T-helper 2 cell treated with Interferon-gamma antibody and Interleukin-4, amounts not matched to agents 5 μg/mL and 100 μg/mL, for 36 hours (primary cell): Measurements from ENCODE around the gene N4BP2L2.

Experiments
- DNase-seq: peaks from one replicate; pipeline ENCODE4 v3.0.0; 2021; ENCODE audit warnings: low spot score
- H3K27ac Mint-ChIP-seq: one replicate; pipeline ENCODE4 v1.8.0; 2021; ENCODE audit warnings: mild to moderate bottlenecking, mixed read lengths
- H3K27me3 Mint-ChIP-seq: one replicate; pipeline ENCODE4 v1.8.0; 2021; ENCODE audit warnings: low read depth, mixed read lengths
- H3K36me3 Mint-ChIP-seq: one replicate; pipeline ENCODE4 v1.8.0; 2021; ENCODE audit warnings: low read depth, mixed read lengths
- H3K4me1 Mint-ChIP-seq: one replicate; pipeline ENCODE4 v1.8.0; 2021; ENCODE audit warnings: low read depth, mixed read lengths
- H3K4me3 Mint-ChIP-seq: one replicate; pipeline ENCODE4 v1.8.0; 2022; ENCODE audit warnings: mild to moderate bottlenecking, moderate library complexity, mixed read lengths
- H3K9me3 Mint-ChIP-seq: one replicate; pipeline ENCODE4 v1.8.0; 2021; ENCODE audit warnings: mixed read lengths

Gene N4BP2L2

GRCh38 chr13:32415019-32415418 lies 123.6 kb downstream of the N4BP2L2 start:
- no peaks in the 10 kb centered on the region for H3K4me1 Mint-ChIP-seq
- H3K36me3 Mint-ChIP-seq = peaks cover 28% of the 10 kb centered on the region
- no peak overlapping the region for H3K27ac Mint-ChIP-seq
- peaks cover 21% of the 10 kb centered on the region for H3K9me3 Mint-ChIP-seq
- no peak for DNase-seq
- H3K4me3 Mint-ChIP-seq = no peak overlapping the region
- no peaks in the 10 kb centered on the region for H3K27me3 Mint-ChIP-seq

GRCh38 chr13:32414580-32414979 lies 124.0 kb downstream of the N4BP2L2 start:
- Mint-ChIP-seq H3K27me3 (no peaks in the 10 kb centered on the region), H3K27ac (no peak overlapping the region), H3K9me3 (peaks cover 17% of the 10 kb centered on the region), H3K4me3 (no peak overlapping the region), H3K4me1 (peaks cover 3% of the 10 kb centered on the region), H3K36me3 (peaks cover 25% of the 10 kb centered on the region)
- no peak for DNase-seq

- Mint-ChIP-seq H3K36me3 (peaks cover 18% of the 10 kb centered on the region), H3K9me3 (peaks cover 7% of the 10 kb centered on the region), H3K27me3 (no peaks in the 10 kb centered on the region), H3K27ac (no peak overlapping the region), H3K4me3 (no peak overlapping the region), H3K4me1 (peaks cover 12% of the 10 kb centered on the region)
- no peak for DNase-seq
Observed at GRCh38 chr13:32413284-32413683, 125.3 kb downstream of the N4BP2L2 start.

- Mint-ChIP-seq H3K4me3 (no peak overlapping the region), H3K4me1 (peaks cover 16% of the 10 kb centered on the region), H3K9me3 (no peaks in the 10 kb centered on the region), H3K27ac (no peak overlapping the region), H3K36me3 (peaks cover 20% of the 10 kb centered on the region), H3K27me3 (no peaks in the 10 kb centered on the region)
- no peak for DNase-seq
Observed at GRCh38 chr13:32409561-32410421, 128.8 kb downstream of the N4BP2L2 start.

GRCh38 chr13:32409001-32409313 lies 129.6 kb downstream of the N4BP2L2 start:
- no peak overlapping the region for H3K4me3 Mint-ChIP-seq

GRCh38 chr13:32408296-32409000 lies 130.1 kb downstream of the N4BP2L2 start:
- Mint-ChIP-seq H3K36me3 (peaks cover 20% of the 10 kb centered on the region), H3K9me3 (no peaks in the 10 kb centered on the region), H3K4me1 (peaks cover 16% of the 10 kb centered on the region), H3K27me3 (no peaks in the 10 kb centered on the region), H3K27ac (peak overlapping the region; percentile 75), H3K4me3 (peak overlapping the region; percentile 64)
- no peak for DNase-seq

More at GRCh38 chr13:32409001-32409313, 129.6 kb downstream of the N4BP2L2 start:
- Mint-ChIP-seq H3K27ac (peak overlapping the region; percentile 75), H3K27me3 (no peaks in the 10 kb centered on the region), H3K9me3 (no peaks in the 10 kb centered on the region), H3K36me3 (peaks cover 20% of the 10 kb centered on the region), H3K4me1 (peaks cover 16% of the 10 kb centered on the region)
- DNase-seq = no peak

- Mint-ChIP-seq H3K27ac (peak overlapping the region; percentile 75), H3K4me3 (peak overlapping the region; percentile 64), H3K36me3 (peaks cover 25% of the 10 kb centered on the region), H3K27me3 (no peaks in the 10 kb centered on the region), H3K9me3 (no peaks in the 10 kb centered on the region), H3K4me1 (peaks cover 16% of the 10 kb centered on the region)
- DNase-seq = no peak
Observed at GRCh38 chr13:32407854-32408253, 130.7 kb downstream of the N4BP2L2 start.

GRCh38 chr13:32403108-32403507 lies 135.5 kb downstream of the N4BP2L2 start:
- no peaks in the 10 kb centered on the region for H3K27me3 Mint-ChIP-seq
- H3K27ac Mint-ChIP-seq = no peak overlapping the region
- H3K9me3 Mint-ChIP-seq = no peaks in the 10 kb centered on the region
- H3K36me3 Mint-ChIP-seq = peaks cover 44% of the 10 kb centered on the region
- peaks cover 2% of the 10 kb centered on the region for H3K4me1 Mint-ChIP-seq
- DNase-seq = no peak
- no peak overlapping the region for H3K4me3 Mint-ChIP-seq

GRCh38 chr13:32391101-32391619 lies 147.4 kb downstream of the N4BP2L2 start:
- no peaks in the 10 kb centered on the region for H3K9me3 Mint-ChIP-seq
- peaks cover 29% of the 10 kb centered on the region for H3K36me3 Mint-ChIP-seq
- H3K27me3 Mint-ChIP-seq = no peaks in the 10 kb centered on the region
- no peak overlapping the region for H3K27ac Mint-ChIP-seq
- H3K4me1 Mint-ChIP-seq = peaks cover 21% of the 10 kb centered on the region
- H3K4me3 Mint-ChIP-seq = no peak overlapping the region
- DNase-seq = no peak

- peaks cover 26% of the 10 kb centered on the region for H3K36me3 Mint-ChIP-seq
- no peak for DNase-seq
- no peak overlapping the region for H3K4me3 Mint-ChIP-seq
- H3K27me3 Mint-ChIP-seq = no peaks in the 10 kb centered on the region
- no peaks in the 10 kb centered on the region for H3K9me3 Mint-ChIP-seq
- no peak overlapping the region for H3K27ac Mint-ChIP-seq
- H3K4me1 Mint-ChIP-seq = peaks cover 22% of the 10 kb centered on the region
Observed at GRCh38 chr13:32390484-32390883, 148.1 kb downstream of the N4BP2L2 start.

- Mint-ChIP-seq H3K36me3 (peaks cover 26% of the 10 kb centered on the region), H3K4me1 (peaks cover 23% of the 10 kb centered on the region), H3K4me3 (no peak overlapping the region), H3K27me3 (no peaks in the 10 kb centered on the region), H3K9me3 (no peaks in the 10 kb centered on the region), H3K27ac (no peak overlapping the region)
- DNase-seq = no peak
Observed at GRCh38 chr13:32390048-32390447, 148.5 kb downstream of the N4BP2L2 start.

GRCh38 chr13:32385410-32385809 lies 153.2 kb downstream of the N4BP2L2 start:
- Mint-ChIP-seq H3K9me3 (no peaks in the 10 kb centered on the region), H3K27me3 (no peaks in the 10 kb centered on the region), H3K27ac (no peak overlapping the region), H3K4me1 (peaks cover 8% of the 10 kb centered on the region), H3K4me3 (no peak overlapping the region), H3K36me3 (peaks cover 11% of the 10 kb centered on the region)
- DNase-seq = no peak

- no peaks in the 10 kb centered on the region for H3K27me3 Mint-ChIP-seq
- no peaks in the 10 kb centered on the region for H3K9me3 Mint-ChIP-seq
- H3K27ac Mint-ChIP-seq = no peak overlapping the region
- H3K36me3 Mint-ChIP-seq = peaks cover 9% of the 10 kb centered on the region
- H3K4me3 Mint-ChIP-seq = no peak overlapping the region
- no peak for DNase-seq
- peaks cover 5% of the 10 kb centered on the region for H3K4me1 Mint-ChIP-seq
Observed at GRCh38 chr13:32384702-32385101, 153.9 kb downstream of the N4BP2L2 start.

- peaks cover 14% of the 10 kb centered on the region for H3K36me3 Mint-ChIP-seq
- DNase-seq = no peak
- H3K27ac Mint-ChIP-seq = no peak overlapping the region
- H3K4me3 Mint-ChIP-seq = no peak overlapping the region
- no peaks in the 10 kb centered on the region for H3K27me3 Mint-ChIP-seq
- peaks cover 5% of the 10 kb centered on the region for H3K4me1 Mint-ChIP-seq
- no peaks in the 10 kb centered on the region for H3K9me3 Mint-ChIP-seq
Observed at GRCh38 chr13:32383836-32384618, 154.6 kb downstream of the N4BP2L2 start.
